ENCODE results near the gene GIGYF2.
A peak's percentile ranks its signal among the peaks of the same experiment; 100 is the strongest.

GIGYF2 gene

DNA sequence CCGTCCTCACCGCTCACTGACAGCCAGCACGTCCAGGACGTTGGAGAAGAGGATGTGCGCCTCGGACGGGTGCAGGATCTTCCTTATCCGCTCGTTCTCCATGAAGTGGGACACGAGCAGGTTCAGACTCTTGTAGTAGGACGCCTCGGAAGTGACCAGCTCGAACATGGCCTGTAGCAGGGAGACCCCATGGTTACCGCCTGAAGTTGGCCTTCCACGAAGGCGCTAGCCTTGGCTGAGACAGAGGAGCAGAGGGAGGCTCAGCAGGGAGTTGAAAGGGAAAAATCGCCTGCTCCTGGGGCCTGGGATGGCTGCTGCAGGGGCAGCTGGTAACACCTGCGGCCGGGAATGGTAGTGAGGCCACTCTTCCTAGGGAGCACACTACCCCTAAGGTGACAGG, 197.6 kb downstream of the GIGYF2 start:
- H3K36me3 ChIP-seq (ENCODE audit: control insufficient read depth, insufficient read depth, low read length) = no peaks in the 10 kb centered on the region
- H3K4me1 ChIP-seq (ENCODE audit: control insufficient read depth, insufficient read depth, low read length, poor library complexity, severe bottlenecking) = peaks cover 4% of the 10 kb centered on the region
- H3K27ac ChIP-seq (ENCODE audit: low read depth, low read length, severe bottlenecking) = no peak overlapping the region
- H3K4me3 ChIP-seq (ENCODE audit: extremely low read depth, insufficient read depth, low read length, poor library complexity, severe bottlenecking) = no peak overlapping the region
- H3K9me3 ChIP-seq (ENCODE audit: control insufficient read depth, low read length) = no peaks in the 10 kb centered on the region
- 92 to 93% methylated on average over 17 to 19 of the region's 19 CpGs for WGBS, 2 experiments (ENCODE audit: insufficient coverage in 2 of 2)

DNA sequence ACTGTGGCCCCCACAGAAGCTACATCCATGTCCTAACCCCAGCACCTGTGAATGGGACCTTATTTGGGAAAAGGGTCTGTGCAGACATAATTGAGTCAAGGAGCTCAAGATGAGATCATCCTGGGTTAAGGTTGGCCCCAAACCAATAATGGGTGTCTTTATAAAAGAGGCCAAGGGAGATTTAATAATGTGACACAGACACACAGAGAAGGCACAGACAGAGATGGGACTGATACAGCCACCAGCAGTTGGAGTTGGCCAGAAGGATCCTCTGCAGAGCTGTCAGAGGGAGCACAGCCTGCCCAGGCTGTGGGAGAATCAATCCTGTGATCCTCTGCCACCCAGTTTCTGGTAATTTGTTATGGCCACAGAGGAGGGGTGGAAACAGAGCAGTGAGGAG, 199.0 kb downstream of the GIGYF2 start:
- Histone ChIP-seq H3K4me3 (ENCODE audit: extremely low read depth, insufficient read depth, low read length, poor library complexity, severe bottlenecking) (no peak overlapping the region), H3K9me3 (ENCODE audit: control insufficient read depth, low read length) (no peaks in the 10 kb centered on the region), H3K36me3 (ENCODE audit: control insufficient read depth, insufficient read depth, low read length) (no peaks in the 10 kb centered on the region), H3K27ac (ENCODE audit: low read depth, low read length, severe bottlenecking) (no peak overlapping the region), H3K4me1 (ENCODE audit: control insufficient read depth, insufficient read depth, low read length, poor library complexity, severe bottlenecking) (peaks cover under 1% of the 10 kb centered on the region)

DNA sequence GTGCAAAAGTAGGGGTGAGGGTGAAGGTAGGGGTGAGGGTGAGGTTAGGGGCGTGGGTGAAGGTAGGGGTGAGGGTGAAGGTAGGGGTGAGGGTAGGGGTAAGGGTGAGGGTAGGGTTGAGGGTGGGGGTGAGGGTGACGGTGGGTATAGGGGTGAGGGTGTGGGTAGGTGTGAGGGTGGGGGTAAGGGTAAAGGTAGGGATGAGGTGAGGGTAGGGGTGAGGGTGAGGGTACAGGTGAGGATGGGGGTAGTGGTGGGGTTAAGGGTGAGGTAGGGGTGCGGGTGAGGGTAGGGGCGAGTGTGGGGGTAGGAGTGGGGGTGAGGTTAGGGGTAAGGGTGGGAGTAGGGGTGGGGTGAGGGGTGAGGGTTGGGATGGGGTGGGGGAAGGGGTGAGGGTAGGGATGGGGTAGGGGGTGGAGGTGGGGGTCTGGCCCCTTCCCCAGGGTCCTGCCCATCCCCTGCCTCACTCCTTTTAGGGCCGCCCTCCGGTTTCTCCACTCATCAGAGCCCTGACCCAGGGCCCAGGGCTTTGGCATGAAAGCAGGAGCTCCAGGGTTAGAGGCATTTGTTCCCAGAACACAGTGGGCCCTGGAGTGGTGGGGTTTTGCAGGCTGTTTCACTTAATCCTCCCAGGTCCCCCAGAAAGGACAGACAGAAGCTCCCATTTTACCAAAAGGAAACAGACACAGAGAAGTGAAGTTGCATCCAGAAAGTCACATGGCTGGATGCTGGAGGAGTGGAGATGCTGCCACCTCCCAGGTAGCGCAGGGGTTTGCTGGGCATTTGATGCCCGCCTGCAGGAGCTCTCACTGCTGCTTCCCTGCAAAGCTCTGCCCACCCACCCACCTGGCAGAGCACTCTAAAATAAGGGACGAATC, 199.8 kb downstream of the GIGYF2 start:
- H3K36me3 ChIP-seq (ENCODE audit: control insufficient read depth, insufficient read depth, low read length) = no peaks in the 10 kb centered on the region
- WGBS, 2 experiments (ENCODE audit: insufficient coverage in 2 of 2) = 85 to 89% methylated on average over 4 to 5 of the region's 9 CpGs

DNA sequence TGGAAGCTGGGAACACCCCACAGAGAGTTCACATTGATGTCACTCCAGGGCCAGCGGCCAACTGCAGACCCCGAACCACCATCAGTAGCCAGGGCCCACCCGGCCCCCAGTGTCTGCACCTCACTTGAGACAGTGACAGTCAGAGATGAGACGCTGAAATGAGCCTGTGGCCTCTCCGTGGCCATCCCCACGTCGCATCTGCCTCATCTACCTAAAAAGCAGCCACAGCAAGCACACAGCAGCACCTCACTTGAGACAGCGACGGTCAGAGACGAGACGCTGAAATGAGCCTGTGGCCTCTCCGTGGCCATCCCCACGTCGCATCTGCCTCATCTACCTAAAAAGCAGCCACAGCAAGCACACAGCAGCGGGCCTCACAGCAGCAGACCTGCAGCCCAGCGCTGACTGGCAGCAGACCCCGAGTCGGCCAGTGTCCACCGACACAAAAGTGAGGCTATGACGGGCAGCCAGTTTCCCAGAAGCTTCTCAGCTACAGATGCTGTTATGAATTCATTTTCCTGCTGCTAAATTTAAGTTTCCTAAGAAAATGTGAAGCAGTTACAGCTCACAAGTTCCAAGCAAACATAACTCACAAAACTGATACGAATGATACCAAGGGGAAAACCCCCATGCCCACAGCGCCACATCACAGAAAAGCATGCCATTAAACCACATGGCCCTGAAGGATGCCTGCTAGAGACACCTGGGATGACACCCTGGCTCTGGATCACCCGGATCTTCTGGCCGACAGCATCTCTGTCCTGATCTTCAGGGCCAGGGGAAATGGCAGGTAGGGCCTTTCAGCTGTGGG, 200.7 kb downstream of the GIGYF2 start:
- no peaks in the 10 kb centered on the region for H3K9me3 ChIP-seq (ENCODE audit: control insufficient read depth, low read length)
- H3K27ac ChIP-seq (ENCODE audit: low read depth, low read length, severe bottlenecking) = no peak overlapping the region
- H3K4me1 ChIP-seq (ENCODE audit: control insufficient read depth, insufficient read depth, low read length, poor library complexity, severe bottlenecking) = peaks cover 17% of the 10 kb centered on the region
- 92 to 94% methylated on average over 21 to 23 of the region's 24 CpGs for WGBS, 2 experiments (ENCODE audit: insufficient coverage in 2 of 2)
- H3K4me3 ChIP-seq (ENCODE audit: extremely low read depth, insufficient read depth, low read length, poor library complexity, severe bottlenecking) = no peak overlapping the region
- no peaks in the 10 kb centered on the region for H3K36me3 ChIP-seq (ENCODE audit: control insufficient read depth, insufficient read depth, low read length)

More for the DNA sequence above, 199.8 kb downstream of the GIGYF2 start:
- H3K27ac ChIP-seq (ENCODE audit: low read depth, low read length, severe bottlenecking) = no peak overlapping the region
- peaks cover 9% of the 10 kb centered on the region for H3K4me1 ChIP-seq (ENCODE audit: control insufficient read depth, insufficient read depth, low read length, poor library complexity, severe bottlenecking)
- no peaks in the 10 kb centered on the region for H3K9me3 ChIP-seq (ENCODE audit: control insufficient read depth, low read length)
- H3K4me3 ChIP-seq (ENCODE audit: extremely low read depth, insufficient read depth, low read length, poor library complexity, severe bottlenecking) = no peak overlapping the region

DNA sequence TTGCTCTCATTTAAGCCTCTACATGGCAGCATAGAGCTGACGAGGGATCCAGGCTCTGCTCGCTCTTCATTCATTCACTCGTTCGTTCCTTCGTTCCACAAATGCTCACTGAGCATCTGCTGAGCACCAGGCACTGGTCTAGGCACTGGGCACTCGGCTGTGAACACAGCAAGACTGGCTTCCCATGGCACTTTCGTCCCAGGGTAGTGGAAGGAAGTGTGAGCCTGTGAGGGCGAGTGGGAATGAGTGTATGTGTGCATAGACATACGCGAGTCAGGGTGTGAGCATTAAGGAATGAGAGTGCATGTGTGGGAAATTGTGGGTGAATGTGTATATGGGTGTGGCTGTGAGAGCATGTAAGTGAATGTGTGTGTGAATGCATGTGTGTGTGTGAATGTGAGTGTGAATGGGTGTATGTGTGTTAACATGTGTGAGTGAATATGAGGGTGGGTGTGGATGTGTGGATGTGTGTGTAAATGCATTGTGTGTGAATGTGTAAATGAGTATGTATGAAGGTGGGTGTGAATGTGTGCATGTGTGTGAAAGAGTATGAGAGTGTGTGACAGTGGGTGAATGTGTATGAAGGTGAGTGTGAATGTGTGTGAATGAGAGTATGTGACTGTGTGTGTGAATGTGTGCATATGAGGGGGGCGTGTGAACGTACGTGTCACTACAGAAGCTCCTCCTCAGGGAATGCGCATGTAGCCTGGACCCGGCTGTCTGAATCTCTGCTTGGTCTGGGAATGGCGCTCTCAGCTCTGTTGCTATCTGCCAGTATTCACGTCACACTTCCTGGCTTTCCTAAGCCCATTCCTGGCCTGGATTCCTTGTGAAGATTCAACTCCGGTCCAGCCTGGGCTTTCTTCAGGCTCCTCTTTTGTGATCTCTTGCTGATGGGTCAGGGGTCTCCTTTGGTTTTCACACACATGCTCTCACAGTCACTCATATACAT, 201.7 kb downstream of the GIGYF2 start:
- Histone ChIP-seq H3K9me3 (ENCODE audit: control insufficient read depth, low read length) (no peaks in the 10 kb centered on the region), H3K4me3 (ENCODE audit: extremely low read depth, insufficient read depth, low read length, poor library complexity, severe bottlenecking) (no peak overlapping the region), H3K27ac (ENCODE audit: low read depth, low read length, severe bottlenecking) (no peak overlapping the region), H3K4me1 (ENCODE audit: control insufficient read depth, insufficient read depth, low read length, poor library complexity, severe bottlenecking) (peaks cover 19% of the 10 kb centered on the region), H3K36me3 (ENCODE audit: control insufficient read depth, insufficient read depth, low read length) (no peaks in the 10 kb centered on the region)
- WGBS, 2 experiments (ENCODE audit: insufficient coverage in 2 of 2) = 87 to 89% methylated on average over 18 of the region's 18 CpGs

DNA sequence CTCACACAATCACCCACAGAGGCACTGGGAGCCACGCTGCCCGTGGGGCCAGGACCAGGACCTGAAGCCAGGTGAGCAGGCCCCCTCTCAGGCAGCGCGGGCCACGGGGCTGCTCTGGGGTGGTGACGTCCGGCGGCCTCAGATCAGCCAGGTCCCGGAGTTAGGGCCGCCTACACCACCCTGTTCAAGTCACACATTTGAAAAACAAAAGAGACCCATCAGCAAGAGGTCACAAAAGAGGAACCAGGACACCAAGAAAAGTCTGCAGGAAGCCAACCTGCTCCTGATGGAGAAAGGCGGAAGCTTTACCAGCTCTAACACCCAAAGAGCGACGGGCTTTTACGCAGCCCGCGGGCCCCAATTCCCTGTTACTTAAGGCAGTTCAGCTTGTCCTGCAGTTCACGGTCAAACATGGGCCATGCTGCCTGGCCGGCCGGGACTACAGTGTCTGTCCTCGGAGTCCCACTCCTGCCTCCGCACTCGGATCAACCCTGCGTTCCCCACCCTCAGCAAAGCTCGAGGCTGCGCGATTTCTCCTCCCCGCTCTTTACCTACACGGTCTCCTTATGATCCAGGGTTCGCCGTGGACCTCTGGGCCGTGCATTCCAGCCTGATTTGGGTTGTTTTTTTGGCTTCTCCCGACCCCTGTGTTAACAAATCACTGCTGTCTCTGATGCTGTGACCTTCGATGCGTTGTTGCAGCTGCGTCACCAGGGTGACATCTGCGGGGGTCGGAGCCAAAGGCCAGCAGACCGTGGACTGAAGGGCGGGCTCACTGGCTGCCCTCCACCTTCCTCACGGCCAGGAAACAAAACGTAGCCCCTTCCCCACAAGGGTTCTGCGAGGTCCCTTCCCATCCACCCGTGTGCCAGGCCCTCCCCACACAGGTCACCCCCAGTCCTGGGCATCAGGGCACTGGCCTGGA, 203.9 kb downstream of the GIGYF2 start:
- Histone ChIP-seq H3K4me1 (ENCODE audit: control insufficient read depth, insufficient read depth, low read length, poor library complexity, severe bottlenecking) (peaks cover 19% of the 10 kb centered on the region), H3K4me3 (ENCODE audit: extremely low read depth, insufficient read depth, low read length, poor library complexity, severe bottlenecking) (no peak overlapping the region), H3K36me3 (ENCODE audit: control insufficient read depth, insufficient read depth, low read length) (no peaks in the 10 kb centered on the region), H3K27ac (ENCODE audit: low read depth, low read length, severe bottlenecking) (peak overlapping the region; percentile 52), H3K9me3 (ENCODE audit: control insufficient read depth, low read length) (no peaks in the 10 kb centered on the region)
- WGBS, 2 experiments (ENCODE audit: insufficient coverage in 2 of 2) = 34 to 38% methylated on average over 29 to 36 of the region's 43 CpGs

DNA sequence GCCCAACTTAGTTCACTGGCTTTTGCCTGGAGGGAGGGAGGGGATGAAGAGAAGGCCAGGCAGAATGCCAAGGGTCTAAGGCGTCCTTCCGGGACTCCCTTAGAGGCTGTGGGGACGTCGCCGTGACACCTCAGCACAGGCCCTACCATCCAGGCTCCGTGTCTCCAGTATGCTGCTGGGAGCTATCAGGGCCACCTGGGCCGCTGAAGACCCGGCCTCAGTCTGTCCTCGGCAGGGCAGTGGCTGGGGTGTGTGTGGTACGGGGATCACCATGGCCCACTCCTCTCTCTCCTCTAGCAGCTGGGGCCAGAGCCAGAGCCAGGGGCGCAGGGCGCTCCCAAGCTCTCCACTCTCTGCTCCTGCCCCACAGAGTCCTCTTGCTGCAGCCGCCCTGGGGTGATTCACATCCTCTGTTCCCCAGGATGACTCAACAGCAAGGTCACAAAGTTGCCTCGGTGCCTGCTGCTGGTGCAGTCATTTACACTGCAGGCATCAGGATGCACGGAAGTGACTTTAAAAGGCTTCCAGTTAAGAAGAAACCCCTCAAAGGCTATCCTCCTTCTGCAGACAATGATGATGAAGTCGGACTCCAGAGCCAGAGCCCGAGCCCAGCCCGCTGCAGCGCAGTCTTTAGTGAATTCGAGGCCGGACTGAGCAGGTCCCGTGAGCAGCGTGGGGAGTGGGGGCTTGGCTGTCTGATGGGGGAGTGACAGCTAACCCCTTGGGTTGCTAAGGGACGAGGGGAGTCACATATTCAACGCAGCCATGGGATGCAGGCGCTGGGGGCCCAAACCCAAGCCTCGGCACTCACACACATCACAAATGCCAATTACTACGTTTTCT, 204.8 kb downstream of the GIGYF2 start:
- peaks cover 19% of the 10 kb centered on the region for H3K4me1 ChIP-seq (ENCODE audit: control insufficient read depth, insufficient read depth, low read length, poor library complexity, severe bottlenecking)
- H3K4me3 ChIP-seq (ENCODE audit: extremely low read depth, insufficient read depth, low read length, poor library complexity, severe bottlenecking) = no peak overlapping the region
- H3K27ac ChIP-seq (ENCODE audit: low read depth, low read length, severe bottlenecking) = peak overlapping the region; percentile 52
- H3K36me3 ChIP-seq (ENCODE audit: control insufficient read depth, insufficient read depth, low read length) = no peaks in the 10 kb centered on the region
- WGBS, 2 experiments (ENCODE audit: insufficient coverage in 2 of 2) = 46 to 47% methylated on average over 15 to 23 of the region's 28 CpGs
- H3K9me3 ChIP-seq (ENCODE audit: control insufficient read depth, low read length) = no peaks in the 10 kb centered on the region

DNA sequence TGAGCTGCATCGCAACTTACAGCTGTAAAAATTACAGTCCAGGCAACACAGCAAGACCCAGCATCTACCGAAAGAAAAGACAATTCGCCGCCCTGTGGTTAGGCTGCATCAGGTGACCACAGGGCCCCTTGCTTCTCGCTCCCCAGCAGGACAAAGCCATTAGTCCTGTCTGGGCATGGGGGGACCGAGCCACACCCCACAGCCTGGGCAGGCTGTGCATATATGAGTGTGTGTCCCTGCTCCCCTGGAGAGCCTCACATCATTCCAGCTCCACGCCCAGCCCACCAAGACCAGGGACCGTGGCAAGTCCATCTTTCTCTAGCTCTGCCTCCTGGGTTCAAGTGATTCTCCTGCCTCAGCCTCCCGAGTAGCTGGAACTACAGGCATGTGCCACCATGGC, 206.9 kb downstream of the GIGYF2 start:
- H3K4me3 ChIP-seq (ENCODE audit: extremely low read depth, insufficient read depth, low read length, poor library complexity, severe bottlenecking) = no peak overlapping the region
- no peaks in the 10 kb centered on the region for H3K36me3 ChIP-seq (ENCODE audit: control insufficient read depth, insufficient read depth, low read length)
- 91 to 95% methylated on average over 6 to 8 of the region's 9 CpGs for WGBS, 2 experiments (ENCODE audit: insufficient coverage in 2 of 2)
- no peak overlapping the region for H3K27ac ChIP-seq (ENCODE audit: low read depth, low read length, severe bottlenecking)
- no peaks in the 10 kb centered on the region for H3K9me3 ChIP-seq (ENCODE audit: control insufficient read depth, low read length)
- H3K4me1 ChIP-seq (ENCODE audit: control insufficient read depth, insufficient read depth, low read length, poor library complexity, severe bottlenecking) = peaks cover 19% of the 10 kb centered on the region

Data from mesodermal cell (in vitro differentiated cells).